ENCODE results near the gene ACTL9.

Gene ACTL9

DNA sequence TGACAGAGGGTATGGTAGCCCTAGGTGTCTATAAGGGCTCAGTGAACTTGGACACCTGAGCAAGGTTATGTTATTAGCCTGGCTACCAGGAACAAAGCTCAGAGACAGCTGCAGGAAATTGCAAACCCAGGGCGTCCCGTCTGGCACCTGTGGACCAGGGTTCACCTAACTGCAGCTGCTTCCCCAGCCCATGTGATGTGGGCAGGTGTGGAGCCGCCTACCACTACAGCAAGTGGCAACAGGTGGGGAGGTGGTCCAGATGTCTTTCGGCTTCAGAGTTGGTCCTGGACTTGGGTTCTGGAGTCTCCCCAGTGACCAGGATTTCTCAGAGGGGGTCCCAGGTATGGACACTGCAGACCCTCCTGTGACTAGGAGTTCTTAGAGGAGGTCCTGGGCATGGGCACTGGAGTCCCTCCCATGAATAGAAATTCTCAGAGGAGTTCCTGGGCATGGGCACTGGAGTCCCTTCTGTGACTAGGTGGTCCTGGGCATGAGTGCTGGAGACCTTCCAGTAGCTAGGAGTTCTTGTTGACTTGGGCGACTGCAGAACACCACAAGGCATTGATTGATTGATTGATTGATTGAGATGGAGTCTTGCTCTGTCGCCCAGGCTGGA lies 25.2 kb downstream of the ACTL9 start:
- Histone ChIP-seq H3K27me3 (ENCODE audit: control insufficient read depth in 1 of 2, insufficient read depth in 2 of 2, low read length in 2 of 2) (no peaks in the 10 kb centered on the region), H3K4me3 (ENCODE audit: low read depth in 1 of 2, low read length in 2 of 2) (no peak overlapping the region), H3K4me1 (ENCODE audit: control insufficient read depth in 1 of 2, insufficient read depth in 2 of 2, low read length in 2 of 2) (no peaks in the 10 kb centered on the region), H3K9ac (ENCODE audit: low read depth in 1 of 2, low read length in 2 of 2) (no peak overlapping the region), H3K9me3 (ENCODE audit: control insufficient read depth in 1 of 2, low read length in 2 of 2) (peaks cover 0 to 3% of the 10 kb centered on the region in 2 donors), H3K27ac (ENCODE audit: low read depth, low read length) (no peak overlapping the region), H3K36me3 (ENCODE audit: control insufficient read depth in 1 of 2, insufficient read depth in 2 of 2, low read length in 2 of 2) (no peaks in the 10 kb centered on the region)

DNA sequence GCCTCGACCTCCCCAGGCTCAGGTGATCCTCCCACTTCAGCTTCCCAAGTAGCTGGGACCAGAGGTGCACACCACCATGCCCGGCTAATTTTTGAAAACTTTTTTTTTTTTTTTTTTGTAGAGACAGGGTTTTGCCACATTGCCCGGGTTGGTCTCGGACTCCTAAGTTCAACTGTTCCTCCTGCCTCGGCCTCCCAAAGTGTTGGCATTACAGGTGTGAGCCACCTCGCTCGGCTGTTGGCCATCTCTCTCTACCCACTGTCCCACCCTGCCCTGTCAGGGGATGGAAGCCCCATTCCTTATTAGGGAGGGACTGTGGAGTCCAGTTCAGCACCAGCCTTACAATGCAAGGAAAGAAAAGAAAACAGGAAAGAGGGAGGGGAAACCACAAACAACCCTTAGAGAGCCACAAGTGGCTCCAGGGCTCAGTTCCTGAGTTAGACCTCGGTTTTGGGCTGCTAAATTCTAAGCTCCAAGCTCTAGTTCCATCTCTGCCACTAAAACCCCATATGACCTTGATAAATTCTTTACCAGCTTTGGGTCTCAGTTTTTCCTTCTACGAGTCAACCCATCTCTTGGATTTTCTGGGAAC lies 31.7 kb downstream of the ACTL9 start:
- Histone ChIP-seq H3K36me3 (ENCODE audit: control insufficient read depth in 1 of 2, insufficient read depth in 2 of 2, low read length in 2 of 2) (no peaks in the 10 kb centered on the region), H3K4me1 (ENCODE audit: control insufficient read depth in 1 of 2, insufficient read depth in 2 of 2, low read length in 2 of 2) (no peaks in the 10 kb centered on the region), H3K9ac (ENCODE audit: low read depth in 1 of 2, low read length in 2 of 2) (no peak overlapping the region), H3K4me3 (ENCODE audit: low read depth in 1 of 2, low read length in 2 of 2) (no peak overlapping the region), H3K9me3 (ENCODE audit: control insufficient read depth in 1 of 2, low read length in 2 of 2) (no peaks in the 10 kb centered on the region), H3K27ac (ENCODE audit: low read depth, low read length) (no peak overlapping the region), H3K27me3 (ENCODE audit: control insufficient read depth in 1 of 2, insufficient read depth in 2 of 2, low read length in 2 of 2) (no peaks in the 10 kb centered on the region)

DNA sequence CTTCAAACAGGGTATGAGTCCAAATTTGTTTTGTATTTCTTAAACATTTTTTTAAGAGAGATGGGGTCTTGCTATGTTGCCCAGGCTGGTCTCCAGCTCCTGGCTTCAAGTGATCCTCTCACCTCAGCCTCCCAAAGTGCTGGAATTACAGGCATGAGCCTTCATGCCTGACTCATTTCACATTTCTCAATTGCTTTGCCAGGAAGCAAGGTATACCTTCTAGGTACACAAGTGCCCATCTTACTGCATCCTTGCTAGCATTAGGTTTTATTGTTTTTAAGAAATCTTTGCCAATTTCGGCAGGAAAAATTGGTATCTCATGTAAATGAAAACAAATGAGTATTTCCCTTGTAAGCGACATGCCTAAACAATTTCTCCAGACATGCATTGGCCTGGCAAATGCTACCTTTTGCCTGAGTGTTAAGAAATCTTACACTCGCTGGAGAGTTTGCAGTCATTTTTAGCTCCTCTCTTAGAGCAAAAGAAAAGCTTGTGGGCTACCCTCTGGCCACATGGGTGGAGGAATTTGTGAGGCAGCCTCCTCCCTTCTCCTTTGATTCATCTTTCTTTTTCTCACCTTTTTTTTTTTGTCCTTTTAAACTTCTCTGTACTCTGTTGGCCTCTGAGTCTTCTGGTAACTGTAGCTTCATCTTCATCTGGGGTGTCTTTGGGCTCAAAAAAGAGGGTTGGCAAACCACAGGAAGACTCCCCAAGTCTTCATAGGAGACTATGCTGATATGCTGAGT lies 33.0 kb downstream of the ACTL9 start:
- no peak overlapping the region for H3K27ac ChIP-seq (ENCODE audit: low read depth, low read length)
- no peaks in the 10 kb centered on the region for H3K27me3 ChIP-seq (ENCODE audit: control insufficient read depth in 1 of 2, insufficient read depth in 2 of 2, low read length in 2 of 2)
- H3K9me3 ChIP-seq (ENCODE audit: control insufficient read depth in 1 of 2, low read length in 2 of 2): no peaks in the 10 kb centered on the region
- no peaks in the 10 kb centered on the region for H3K36me3 ChIP-seq (ENCODE audit: control insufficient read depth in 1 of 2, insufficient read depth in 2 of 2, low read length in 2 of 2)
- H3K9ac ChIP-seq (ENCODE audit: low read depth in 1 of 2, low read length in 2 of 2): no peak overlapping the region
- no peak overlapping the region for H3K4me3 ChIP-seq (ENCODE audit: low read depth in 1 of 2, low read length in 2 of 2)
- no peaks in the 10 kb centered on the region for H3K4me1 ChIP-seq (ENCODE audit: control insufficient read depth in 1 of 2, insufficient read depth in 2 of 2, low read length in 2 of 2)

DNA sequence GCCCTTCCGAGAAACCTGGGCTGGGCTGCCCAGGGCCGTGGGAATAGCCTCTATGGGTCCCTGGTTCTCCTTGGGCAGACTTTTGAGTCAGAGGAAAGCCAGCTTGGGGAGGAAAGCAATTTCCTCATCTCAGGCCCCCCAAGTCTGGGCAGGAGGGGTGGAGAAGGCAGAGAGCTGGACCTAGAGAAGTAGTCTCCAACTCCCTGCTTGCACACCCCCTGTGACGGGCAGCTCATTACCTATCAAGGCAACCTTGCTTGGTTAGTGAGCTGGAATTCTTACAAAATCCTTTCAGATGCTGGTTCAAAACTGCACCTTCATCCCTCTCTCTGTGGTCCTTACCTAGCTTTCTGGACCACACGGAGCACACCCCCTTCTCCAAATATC lies 33.9 kb downstream of the ACTL9 start:
- Histone ChIP-seq H3K27me3 (ENCODE audit: control insufficient read depth in 1 of 2, insufficient read depth in 2 of 2, low read length in 2 of 2) (no peaks in the 10 kb centered on the region), H3K27ac (ENCODE audit: low read depth, low read length) (no peak overlapping the region), H3K4me3 (ENCODE audit: low read depth in 1 of 2, low read length in 2 of 2) (no peak overlapping the region), H3K9ac (ENCODE audit: low read depth in 1 of 2, low read length in 2 of 2) (no peak overlapping the region), H3K36me3 (ENCODE audit: control insufficient read depth in 1 of 2, insufficient read depth in 2 of 2, low read length in 2 of 2) (no peaks in the 10 kb centered on the region), H3K4me1 (ENCODE audit: control insufficient read depth in 1 of 2, insufficient read depth in 2 of 2, low read length in 2 of 2) (no peaks in the 10 kb centered on the region), H3K9me3 (ENCODE audit: control insufficient read depth in 1 of 2, low read length in 2 of 2) (no peaks in the 10 kb centered on the region)

DNA sequence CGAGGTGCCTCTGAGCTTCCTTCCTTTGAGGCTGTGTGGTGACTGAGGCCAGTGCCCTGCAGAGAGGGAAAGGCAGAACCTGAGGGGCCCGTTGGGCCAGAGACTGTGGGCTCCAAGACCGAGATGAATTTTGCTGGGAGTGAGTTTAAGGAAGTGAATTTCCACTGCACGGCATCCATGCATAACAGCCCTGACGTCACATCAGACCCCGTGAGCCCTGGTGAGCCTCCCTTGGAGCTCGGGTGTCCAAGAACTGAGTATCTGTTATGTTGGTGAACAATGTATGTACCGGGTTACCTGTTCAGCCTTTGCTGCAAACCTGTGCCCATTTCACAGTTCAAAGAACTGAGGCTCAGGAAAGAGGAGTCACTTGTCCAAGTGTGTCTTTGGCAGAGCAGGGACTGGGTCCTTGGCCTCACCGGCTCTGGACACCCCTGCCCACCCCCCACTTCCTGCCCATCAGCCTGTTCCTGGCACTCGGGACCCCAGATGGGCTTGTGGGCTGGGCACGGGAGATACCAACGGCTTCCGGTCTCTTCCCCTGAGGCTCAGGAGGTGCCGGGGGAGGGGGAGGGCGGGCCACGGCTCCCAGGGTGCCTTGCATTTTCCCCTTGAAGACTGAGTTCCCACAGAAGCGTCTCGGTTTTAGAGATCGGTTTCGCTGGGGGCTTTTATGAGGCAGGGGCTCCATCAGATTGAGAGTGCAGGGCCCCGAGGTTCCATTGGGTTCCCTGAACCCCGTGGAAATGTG lies 34.5 kb downstream of the ACTL9 start:
- Histone ChIP-seq H3K9me3 (ENCODE audit: control insufficient read depth in 1 of 2, low read length in 2 of 2) (no peaks in the 10 kb centered on the region), H3K27ac (ENCODE audit: low read depth, low read length) (no peak overlapping the region), H3K9ac (ENCODE audit: low read depth in 1 of 2, low read length in 2 of 2) (no peak overlapping the region), H3K36me3 (ENCODE audit: control insufficient read depth in 1 of 2, insufficient read depth in 2 of 2, low read length in 2 of 2) (no peaks in the 10 kb centered on the region), H3K27me3 (ENCODE audit: control insufficient read depth in 1 of 2, insufficient read depth in 2 of 2, low read length in 2 of 2) (no peaks in the 10 kb centered on the region), H3K4me1 (ENCODE audit: control insufficient read depth in 1 of 2, insufficient read depth in 2 of 2, low read length in 2 of 2) (no peaks in the 10 kb centered on the region), H3K4me3 (ENCODE audit: low read depth in 1 of 2, low read length in 2 of 2) (no peak overlapping the region)

DNA sequence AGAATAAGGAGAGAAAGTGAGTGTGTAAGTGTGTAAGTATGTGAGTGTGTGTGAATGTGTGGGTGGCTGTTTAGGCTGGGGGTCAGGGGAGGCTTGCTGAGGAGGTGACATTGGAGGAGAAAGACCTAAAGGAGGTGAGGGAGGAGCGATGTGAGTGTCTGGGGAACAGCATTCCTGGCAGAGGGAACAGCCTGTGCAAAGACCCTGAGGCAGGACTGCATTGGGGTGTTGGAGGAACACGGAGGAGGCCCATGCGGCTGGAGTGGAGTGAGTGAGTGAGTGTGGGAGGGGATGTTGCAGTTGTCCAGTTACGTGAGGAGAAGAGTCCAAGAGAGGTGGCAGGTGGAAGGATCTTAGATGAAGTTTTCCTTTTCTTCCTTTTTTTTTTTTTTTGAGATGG lies 36.3 kb downstream of the ACTL9 start:
- no peak overlapping the region for H3K27ac ChIP-seq (ENCODE audit: low read depth, low read length)
- H3K9ac ChIP-seq (ENCODE audit: low read depth in 1 of 2, low read length in 2 of 2): no peak overlapping the region
- no peaks in the 10 kb centered on the region for H3K4me1 ChIP-seq (ENCODE audit: control insufficient read depth in 1 of 2, insufficient read depth in 2 of 2, low read length in 2 of 2)
- H3K36me3 ChIP-seq (ENCODE audit: control insufficient read depth in 1 of 2, insufficient read depth in 2 of 2, low read length in 2 of 2): no peaks in the 10 kb centered on the region
- H3K9me3 ChIP-seq (ENCODE audit: control insufficient read depth in 1 of 2, low read length in 2 of 2): no peaks in the 10 kb centered on the region
- H3K4me3 ChIP-seq (ENCODE audit: low read depth in 1 of 2, low read length in 2 of 2): no peak overlapping the region
- no peaks in the 10 kb centered on the region for H3K27me3 ChIP-seq (ENCODE audit: control insufficient read depth in 1 of 2, insufficient read depth in 2 of 2, low read length in 2 of 2)

DNA sequence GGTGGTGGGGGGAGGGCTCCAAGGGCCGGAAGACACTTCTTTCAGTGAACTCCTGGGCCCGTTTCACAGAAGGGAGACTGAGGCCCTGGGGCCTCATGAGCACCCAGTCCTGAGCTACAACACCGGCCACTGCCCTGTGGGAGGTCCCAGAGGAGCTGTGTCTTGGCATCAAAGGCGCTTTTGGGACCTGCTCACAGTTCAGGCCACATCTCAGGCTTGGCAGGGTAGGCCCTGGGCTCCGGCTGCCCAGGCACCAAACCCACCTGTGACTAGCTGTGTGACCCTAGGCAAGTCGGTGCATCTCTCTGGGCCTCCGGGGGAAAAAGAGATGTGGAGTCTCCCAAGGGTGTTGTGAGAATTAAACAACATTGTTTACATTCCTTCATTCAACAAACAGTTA lies 38.7 kb downstream of the ACTL9 start:
- Histone ChIP-seq H3K4me3 (ENCODE audit: low read depth in 1 of 2, low read length in 2 of 2) (no peak overlapping the region), H3K4me1 (ENCODE audit: control insufficient read depth in 1 of 2, insufficient read depth in 2 of 2, low read length in 2 of 2) (no peaks in the 10 kb centered on the region), H3K27ac (ENCODE audit: low read depth, low read length) (no peak overlapping the region), H3K36me3 (ENCODE audit: control insufficient read depth in 1 of 2, insufficient read depth in 2 of 2, low read length in 2 of 2) (no peaks in the 10 kb centered on the region), H3K9me3 (ENCODE audit: control insufficient read depth in 1 of 2, low read length in 2 of 2) (no peaks in the 10 kb centered on the region), H3K27me3 (ENCODE audit: control insufficient read depth in 1 of 2, insufficient read depth in 2 of 2, low read length in 2 of 2) (peaks cover 0 to 3% of the 10 kb centered on the region in 2 donors), H3K9ac (ENCODE audit: low read depth in 1 of 2, low read length in 2 of 2) (no peak overlapping the region)

DNA sequence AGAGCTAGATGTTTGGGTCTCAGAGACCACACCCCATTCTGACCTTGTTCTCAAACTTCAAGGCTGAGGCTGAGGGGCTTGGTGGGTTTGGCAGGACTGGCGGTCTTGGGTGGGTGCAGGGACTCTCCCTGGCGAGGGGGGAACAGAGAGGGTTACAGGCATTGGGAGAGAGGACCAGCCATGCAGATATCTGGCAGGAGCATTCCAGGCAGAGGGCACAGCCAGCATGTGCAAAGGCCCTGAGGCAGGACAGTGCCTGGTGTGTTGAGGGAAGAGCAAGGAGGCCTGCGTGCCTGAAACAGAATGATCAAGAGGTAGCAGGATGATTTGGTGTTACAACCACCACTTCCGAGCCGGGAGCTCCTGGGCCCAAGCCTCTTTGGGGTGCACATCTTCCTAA lies 40.7 kb downstream of the ACTL9 start:
- no peak overlapping the region for H3K9ac ChIP-seq (ENCODE audit: low read depth in 1 of 2, low read length in 2 of 2)
- H3K36me3 ChIP-seq (ENCODE audit: control insufficient read depth in 1 of 2, insufficient read depth in 2 of 2, low read length in 2 of 2): no peaks in the 10 kb centered on the region
- H3K4me3 ChIP-seq (ENCODE audit: low read depth in 1 of 2, low read length in 2 of 2): no peak overlapping the region
- no peaks in the 10 kb centered on the region for H3K9me3 ChIP-seq (ENCODE audit: control insufficient read depth in 1 of 2, low read length in 2 of 2)
- H3K27ac ChIP-seq (ENCODE audit: low read depth, low read length): no peak overlapping the region
- H3K4me1 ChIP-seq (ENCODE audit: control insufficient read depth in 1 of 2, insufficient read depth in 2 of 2, low read length in 2 of 2): no peaks in the 10 kb centered on the region
- H3K27me3 ChIP-seq (ENCODE audit: control insufficient read depth in 1 of 2, insufficient read depth in 2 of 2, low read length in 2 of 2): peaks cover 0 to 3% of the 10 kb centered on the region in 2 donors

DNA sequence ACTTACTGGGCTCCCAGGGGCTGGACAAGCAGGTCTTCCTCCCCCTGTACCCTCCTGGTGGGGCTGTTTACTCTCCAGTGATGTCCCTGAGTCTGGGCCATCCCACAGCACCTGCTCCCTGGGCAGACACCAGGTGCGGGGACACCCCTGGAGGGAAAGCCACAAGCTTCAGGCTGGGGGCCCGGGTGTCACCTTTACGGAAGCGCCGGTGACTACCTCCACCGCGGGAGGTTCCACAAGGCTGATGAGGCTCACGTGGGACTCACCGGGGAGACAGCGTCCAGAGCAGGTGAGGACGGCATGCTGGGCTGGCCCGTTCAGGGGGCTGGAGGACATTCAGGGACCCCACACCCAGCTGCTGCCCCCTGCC lies 43.3 kb downstream of the ACTL9 start:
- Histone ChIP-seq H3K27me3 (ENCODE audit: control insufficient read depth in 1 of 2, insufficient read depth in 2 of 2, low read length in 2 of 2) (peaks cover 0 to 3% of the 10 kb centered on the region in 2 donors), H3K9ac (ENCODE audit: low read depth in 1 of 2, low read length in 2 of 2) (no peak overlapping the region), H3K36me3 (ENCODE audit: control insufficient read depth in 1 of 2, insufficient read depth in 2 of 2, low read length in 2 of 2) (no peaks in the 10 kb centered on the region), H3K4me1 (ENCODE audit: control insufficient read depth in 1 of 2, insufficient read depth in 2 of 2, low read length in 2 of 2) (no peaks in the 10 kb centered on the region), H3K4me3 (ENCODE audit: low read depth in 1 of 2, low read length in 2 of 2) (no peak overlapping the region), H3K9me3 (ENCODE audit: control insufficient read depth in 1 of 2, low read length in 2 of 2) (no peaks in the 10 kb centered on the region), H3K27ac (ENCODE audit: low read depth, low read length) (no peak overlapping the region)

All from duodenal mucosa (tissue), 2 donors.